Lower leg skin (tissue), 4 donors: ENCODE data around the gene C16orf89. TPM values are rescaled to one million over a fixed set of nuclear protein-coding genes. Genes with fewer than 3 reads are reported as not detected.
"Not testable (repeated sequence)": the region's sequence is repeated elsewhere in the genome, so short reads cannot be mapped to it uniquely, and the experiment has no call there.

Source experiments
- DNase-seq, 2 donors: peaks; one replicate each; pipeline ENCODE4 v3.0.0-alpha.2; 2019; ENCODE audit warnings: low spot score in 2 of 2
- H3K4me3 ChIP-seq: fragments of 200-600 bp; sonication (generic); 2 replicates; pipeline ENCODE4 v1.5.1; 2017; ENCODE audit warnings: mild to moderate bottlenecking, low read depth; ENCODE audit not compliant: poor library complexity, severe bottlenecking
- POLR2A ChIP-seq, 2 donors: fragments of 450-650 bp; IDR thresholded peaks; one replicate each; pipeline ENCODE4 v1.6.1; 2016 to 2017; ENCODE audit warnings: antibody characterized with exemption in 2 of 2, mild to moderate bottlenecking in 1 of 2, moderate library complexity in 1 of 2
- WGBS, 2 donors: methylation state at CpG; one replicate each; pipeline ENCODE4 v1.1.5; 2018; 5-methylcytosine and 5-hydroxymethylcytosine counted together
- intact Hi-C: fragments of 100-400 bp; cut with DNase I; formaldehyde crosslinking; loops from one replicate; pipeline ENCODE4 v1.15.0; 2023; ENCODE audit warnings: low total_unique reads
- total RNA-seq, 4 donors: library from RNA; depleted of rRNA; stranded (reverse); fragments of >200 nt; gene quantifications; one replicate each; pipeline ENCODE4 v1.1.0, GENCODE V29; 2016
- TF ChIP-seq, protein P1 (sequence below), 3 donors: fragments of 450-650 bp; IDR thresholded peaks; one replicate each; pipeline ENCODE4 v1.5.1; 2016; ENCODE audit warnings: antibody characterized with exemption in 3 of 3, mild to moderate bottlenecking in 3 of 3, moderate library complexity in 2 of 3

C16orf89 gene
- total RNA-seq, 4 donors from 2014 or later: 0.12 TPM; not detected in 3

DNA sequence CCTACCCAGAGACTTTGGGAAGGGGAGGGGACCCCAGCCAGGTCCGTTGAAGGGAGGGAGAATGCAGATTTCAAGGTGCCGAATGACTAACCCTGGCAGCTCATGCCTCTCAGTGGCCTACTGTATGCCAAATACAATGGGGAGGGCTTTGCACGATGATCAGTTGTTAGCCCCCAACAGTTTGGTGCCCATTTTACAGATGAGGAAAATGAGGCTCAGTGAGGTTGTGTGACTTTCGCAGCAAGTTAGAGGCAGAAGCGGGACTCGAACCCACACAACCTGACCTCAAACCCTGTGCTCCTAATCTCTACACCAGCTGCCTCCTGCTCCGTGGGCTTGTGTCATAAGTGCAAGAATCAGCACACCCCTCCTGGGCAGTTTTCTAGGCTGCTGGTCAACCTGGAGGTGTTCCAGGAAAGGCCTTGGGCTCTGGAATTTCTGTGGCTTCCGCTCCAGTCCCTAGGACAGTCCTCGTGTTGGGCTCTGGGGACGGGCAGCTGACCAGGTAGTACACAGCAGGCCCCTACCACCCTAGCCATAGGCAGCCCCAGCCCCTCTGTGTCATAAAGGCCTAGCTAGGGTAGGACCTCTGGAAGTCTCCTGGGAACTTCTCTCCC lies 20.1 kb downstream of the C16orf89 start:
- DNase-seq: no peak
- intact Hi-C loops: no loop called here
- H3K4me3 ChIP-seq: no peak overlapping the region
- WGBS, 2 donors: 87 to 97% methylated on average over 9 to 10 of the region's 10 CpGs
- TF ChIP-seq, protein P1, sequence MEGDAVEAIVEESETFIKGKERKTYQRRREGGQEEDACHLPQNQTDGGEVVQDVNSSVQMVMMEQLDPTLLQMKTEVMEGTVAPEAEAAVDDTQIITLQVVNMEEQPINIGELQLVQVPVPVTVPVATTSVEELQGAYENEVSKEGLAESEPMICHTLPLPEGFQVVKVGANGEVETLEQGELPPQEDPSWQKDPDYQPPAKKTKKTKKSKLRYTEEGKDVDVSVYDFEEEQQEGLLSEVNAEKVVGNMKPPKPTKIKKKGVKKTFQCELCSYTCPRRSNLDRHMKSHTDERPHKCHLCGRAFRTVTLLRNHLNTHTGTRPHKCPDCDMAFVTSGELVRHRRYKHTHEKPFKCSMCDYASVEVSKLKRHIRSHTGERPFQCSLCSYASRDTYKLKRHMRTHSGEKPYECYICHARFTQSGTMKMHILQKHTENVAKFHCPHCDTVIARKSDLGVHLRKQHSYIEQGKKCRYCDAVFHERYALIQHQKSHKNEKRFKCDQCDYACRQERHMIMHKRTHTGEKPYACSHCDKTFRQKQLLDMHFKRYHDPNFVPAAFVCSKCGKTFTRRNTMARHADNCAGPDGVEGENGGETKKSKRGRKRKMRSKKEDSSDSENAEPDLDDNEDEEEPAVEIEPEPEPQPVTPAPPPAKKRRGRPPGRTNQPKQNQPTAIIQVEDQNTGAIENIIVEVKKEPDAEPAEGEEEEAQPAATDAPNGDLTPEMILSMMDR (IDR thresholded peaks at IDR 0.05): no peak
- TF ChIP-seq POLR2A (IDR thresholded peaks at IDR 0.05): no peak

GRCh38 chr16:5044581-5044980 lies 21.2 kb downstream of the C16orf89 start:
- 93 to 94% methylated on average over 11 of the region's 11 CpGs for WGBS, 2 donors
- intact Hi-C loops, DNase-seq, H3K4me3 ChIP-seq: not testable (repeated sequence)

DNA sequence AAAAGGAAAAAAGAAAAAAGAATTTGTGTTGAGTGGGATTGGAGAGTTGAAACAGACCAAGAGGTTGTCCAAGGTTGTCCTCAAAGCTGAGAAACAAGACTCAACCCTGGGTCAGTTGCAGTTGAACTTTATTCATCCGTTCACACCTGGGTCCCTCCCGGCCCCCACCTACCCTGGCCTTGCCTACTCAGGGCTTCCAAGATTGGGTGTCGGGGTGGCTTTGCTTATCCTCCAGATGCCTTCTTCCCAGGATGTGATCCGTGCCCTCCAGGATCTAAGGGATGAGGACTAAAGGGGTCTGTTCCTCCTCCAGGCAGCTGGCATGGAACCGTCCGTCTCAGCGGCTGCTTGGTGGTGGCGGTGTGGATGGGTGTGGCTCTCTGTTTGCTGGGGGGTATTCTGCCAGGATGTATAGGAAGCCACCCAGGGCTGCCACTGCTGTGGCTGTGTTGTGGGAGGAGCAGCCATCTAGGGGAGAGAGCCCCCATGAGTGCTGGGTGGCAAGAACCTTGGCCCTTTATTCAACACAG lies 21.7 kb downstream of the C16orf89 start:
- DNase-seq: no peak
- TF ChIP-seq, protein P1 (IDR thresholded peaks at IDR 0.05): no peak
- TF ChIP-seq POLR2A (IDR thresholded peaks at IDR 0.05): no peak
- WGBS, 2 donors: 93 to 96% methylated on average over 8 of the region's 8 CpGs
- no peak overlapping the region for H3K4me3 ChIP-seq
- intact Hi-C loops: no loop called here

GRCh38 chr16:5042574-5043171 lies 23.1 kb downstream of the C16orf89 start:
- no peak for DNase-seq
- WGBS, 2 donors: 62 to 70% methylated on average over 14 of the region's 14 CpGs
- H3K4me3 ChIP-seq: no peak overlapping the region
- intact Hi-C loops: no loop called here
- TF ChIP-seq, protein P1 (IDR thresholded peaks at IDR 0.05): no peak
- TF ChIP-seq POLR2A (IDR thresholded peaks at IDR 0.05): no peak

GRCh38 chr16:5041600-5042133 lies 24.1 kb downstream of the C16orf89 start:
- TF ChIP-seq, protein P1 (IDR thresholded peaks at IDR 0.05): no peak
- TF ChIP-seq POLR2A (IDR thresholded peaks at IDR 0.05): no peak
- no peak overlapping the region for H3K4me3 ChIP-seq
- intact Hi-C loops: no loop called here
- no peak for DNase-seq
- WGBS, 2 donors: 71 to 76% methylated on average over 12 of the region's 12 CpGs

DNA sequence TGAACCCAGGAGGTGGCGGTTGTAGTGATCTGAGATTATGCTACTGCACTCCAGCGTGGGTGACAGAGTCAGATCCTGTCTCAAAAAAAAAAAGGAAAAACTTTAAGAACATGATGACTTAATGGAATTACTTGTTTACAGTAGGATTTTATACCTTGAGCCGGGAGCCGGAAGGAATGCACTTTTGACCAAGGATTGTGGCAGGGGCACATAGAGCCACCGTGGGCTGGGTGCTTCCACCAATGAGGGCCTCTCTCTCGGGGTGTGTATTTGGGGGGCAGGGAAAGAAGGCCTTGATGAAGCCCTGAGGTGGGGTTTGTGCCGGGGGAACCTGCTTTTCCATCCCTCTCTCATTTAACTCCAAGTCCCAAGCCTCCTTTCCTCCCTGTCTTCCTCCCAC lies 25.3 kb downstream of the C16orf89 start:
- WGBS, 2 donors: 63 to 71% methylated on average over 7 of the region's 7 CpGs
- DNase-seq: no peak
- intact Hi-C loops: no loop called here
- TF ChIP-seq POLR2A (IDR thresholded peaks at IDR 0.05): no peak
- TF ChIP-seq, protein P1 (IDR thresholded peaks at IDR 0.05): no peak
- no peak overlapping the region for H3K4me3 ChIP-seq
